OCI-LY7 (cell line): ENCODE measurements around the gene SEZ6L2. TPM values are rescaled to one million over a fixed set of nuclear protein-coding genes. Genes with fewer than 3 reads are reported as not detected.

Source experiments
- BruUV-seq: library from RNA; stranded (reverse); fragments of 400-500 nt; replicated peaks from 2 replicates; lab custom pipeline; 2021; lab: Mats Ljungman, UMichigan
- CTCF ChIA-PET: fragments of 300-600 bp; sonication (Branson Sonifier 250); formaldehyde crosslinking; loops from one replicate; lab custom pipeline; 2022; ENCODE audit warnings: antibody characterized with exemption; ENCODE audit not compliant: unreplicated experiment; lab: Charles Lee
- POLR2A ChIA-PET: fragments of 300-600 bp; sonication (Branson Sonifier 250); formaldehyde crosslinking; loops from one replicate; lab custom pipeline; 2022; ENCODE audit warnings: antibody characterized with exemption; lab: Charles Lee
- DNase-seq: peaks from one replicate; pipeline ENCODE4 v3.0.0-alpha.2; 2015; ENCODE audit warnings: low spot score
- H2AFZ ChIP-seq: fragments of 200-600 bp; sonication (generic), shearing (Covaris generic); 2 replicates; pipeline ENCODE4 v1.6.1; 2014; ENCODE audit warnings: mild to moderate bottlenecking, antibody characterized with exemption, low read length, moderate library complexity
- H3K27ac ChIP-seq: fragments of 200-600 bp; sonication (generic); 2 replicates; pipeline ENCODE4 v1.5.1; 2014; ENCODE audit warnings: mixed run types, low read depth, mild to moderate bottlenecking, moderate library complexity, low read length, inconsistent platforms; ENCODE audit not compliant: poor library complexity, severe bottlenecking
- H3K36me3 ChIP-seq: fragments of 200-600 bp; sonication (generic); 2 replicates; pipeline ENCODE4 v1.6.1; 2014; ENCODE audit warnings: mild to moderate bottlenecking, antibody characterized with exemption, low read length, moderate library complexity, mixed read lengths; ENCODE audit not compliant: insufficient read depth
- H3K4me1 ChIP-seq: fragments of 200-600 bp; sonication (generic); 2 replicates; pipeline ENCODE4 v1.5.1; 2014; ENCODE audit warnings: mild to moderate bottlenecking, low read length; ENCODE audit not compliant: insufficient read depth, poor library complexity, severe bottlenecking
- H3K4me2 ChIP-seq: fragments of 200-600 bp; sonication (generic); 2 replicates; pipeline ENCODE4 v1.6.1; 2014; ENCODE audit warnings: mild to moderate bottlenecking, low read length
- H3K4me3 ChIP-seq: fragments of 200-600 bp; sonication (generic); 2 replicates; pipeline ENCODE4 v1.5.1; 2014; ENCODE audit warnings: mild to moderate bottlenecking, low read depth, low read length; ENCODE audit not compliant: poor library complexity, severe bottlenecking
- H3K79me2 ChIP-seq: fragments of 200-600 bp; sonication (generic); 2 replicates; pipeline ENCODE4 v1.6.1; 2016; ENCODE audit warnings: low read depth, mild to moderate bottlenecking, low read length, moderate library complexity, mixed read lengths; ENCODE audit not compliant: insufficient read depth
- H3K9me2 ChIP-seq: fragments of 200-600 bp; sonication (generic); 2 replicates; pipeline ENCODE4 v1.6.1; 2016; ENCODE audit warnings: mild to moderate bottlenecking, low read length, mixed read lengths; ENCODE audit not compliant: insufficient read depth
- H3K9me3 ChIP-seq: fragments of 200-600 bp; sonication (generic); 2 replicates; pipeline ENCODE4 v1.6.1; 2014; ENCODE audit warnings: mild to moderate bottlenecking, mixed run types, low read length, mixed read lengths
- H4K20me1 ChIP-seq: fragments of 200-600 bp; sonication (generic); 2 replicates; pipeline ENCODE4 v1.6.1; 2014; ENCODE audit warnings: mild to moderate bottlenecking, antibody characterized with exemption, low read length, moderate library complexity, mixed read lengths; ENCODE audit not compliant: insufficient read depth
- EZH2phosphoT487 ChIP-seq: fragments of 200-600 bp; sonication (generic); IDR thresholded peaks from 2 replicates; pipeline ENCODE4 v1.6.1; 2018; ENCODE audit warnings: low read depth, borderline replicate concordance, mild to moderate bottlenecking, mixed run types, antibody characterized with exemption, low read length, moderate library complexity, mixed read lengths
- intact Hi-C: fragments of 100-400 bp; cut with micrococcal nuclease; formaldehyde crosslinking; loops from one replicate; pipeline ENCODE4 v1.10.0; 2022; ENCODE audit not compliant: unreplicated experiment
- total RNA-seq, 2 experiments: library from RNA; depleted of rRNA in 1 of 2; stranded (reverse); fragments of >200 nt in 1 of 2; shearing (Covaris generic) in 1 of 2; gene quantifications; 2 replicates each; pipeline ENCODE4 v1.2.3, GENCODE V29; 2014 to 2022
- TF ChIP-seq, protein P1 (sequence below): fragments of 200-600 bp; sonication (generic); conservative IDR thresholded peaks from 2 replicates; pipeline ENCODE4 v1.5.1; 2014; ENCODE audit warnings: mild to moderate bottlenecking, antibody characterized with exemption, low read length, moderate library complexity, mixed read lengths

Gene SEZ6L2
- total RNA-seq, 2 experiments from 2014 or later, result 0.98 to 1.0 TPM

DNA sequence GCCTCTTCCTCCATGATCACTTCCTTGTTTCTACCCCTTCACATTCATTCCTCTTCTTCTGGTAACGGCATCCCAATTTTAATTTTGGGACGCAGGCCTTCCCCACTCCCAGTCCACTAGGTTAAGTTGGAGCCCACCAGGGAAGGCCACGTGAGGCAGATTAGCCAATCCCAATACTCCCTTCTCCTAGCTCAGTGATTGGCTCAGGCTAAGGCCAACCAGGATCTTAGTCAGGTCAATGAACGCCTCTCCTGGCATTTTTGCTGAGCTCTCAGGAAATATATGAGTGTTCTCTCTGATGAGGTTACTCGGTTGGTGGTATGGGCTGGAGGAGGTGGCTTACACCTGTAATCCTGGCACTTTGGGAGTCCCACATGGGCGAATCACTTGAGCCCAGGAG is 15.4 kb downstream of the SEZ6L2 start:
- H4K20me1 ChIP-seq, result no peaks in the 10 kb centered on the region
- intact Hi-C loops, result no loop called here
- no peak overlapping the region for H2AFZ ChIP-seq
- no peaks in the 10 kb centered on the region for H3K36me3 ChIP-seq
- H3K9me2 ChIP-seq, result no peaks in the 10 kb centered on the region
- CTCF ChIA-PET, result no interaction called here
- no peak for DNase-seq
- H3K4me2 ChIP-seq, result no peak overlapping the region
- H3K4me3 ChIP-seq, result no peak overlapping the region
- no peak overlapping the region for H3K27ac ChIP-seq
- TF ChIP-seq, protein P1, sequence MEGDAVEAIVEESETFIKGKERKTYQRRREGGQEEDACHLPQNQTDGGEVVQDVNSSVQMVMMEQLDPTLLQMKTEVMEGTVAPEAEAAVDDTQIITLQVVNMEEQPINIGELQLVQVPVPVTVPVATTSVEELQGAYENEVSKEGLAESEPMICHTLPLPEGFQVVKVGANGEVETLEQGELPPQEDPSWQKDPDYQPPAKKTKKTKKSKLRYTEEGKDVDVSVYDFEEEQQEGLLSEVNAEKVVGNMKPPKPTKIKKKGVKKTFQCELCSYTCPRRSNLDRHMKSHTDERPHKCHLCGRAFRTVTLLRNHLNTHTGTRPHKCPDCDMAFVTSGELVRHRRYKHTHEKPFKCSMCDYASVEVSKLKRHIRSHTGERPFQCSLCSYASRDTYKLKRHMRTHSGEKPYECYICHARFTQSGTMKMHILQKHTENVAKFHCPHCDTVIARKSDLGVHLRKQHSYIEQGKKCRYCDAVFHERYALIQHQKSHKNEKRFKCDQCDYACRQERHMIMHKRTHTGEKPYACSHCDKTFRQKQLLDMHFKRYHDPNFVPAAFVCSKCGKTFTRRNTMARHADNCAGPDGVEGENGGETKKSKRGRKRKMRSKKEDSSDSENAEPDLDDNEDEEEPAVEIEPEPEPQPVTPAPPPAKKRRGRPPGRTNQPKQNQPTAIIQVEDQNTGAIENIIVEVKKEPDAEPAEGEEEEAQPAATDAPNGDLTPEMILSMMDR, result no peak
- TF ChIP-seq EZH2phosphoT487, result no peak
- H3K4me1 ChIP-seq, result no peaks in the 10 kb centered on the region
- no peaks in the 10 kb centered on the region for H3K9me3 ChIP-seq
- POLR2A ChIA-PET, result interaction anchor here (0.6 kb wide), 1 partner anchor 558 kb away, joined by 4 read pairs; no protein-coding TSS in a partner anchor
- no peaks in the 10 kb centered on the region for H3K79me2 ChIP-seq
- BruUV-seq, result no TSS peak

DNA sequence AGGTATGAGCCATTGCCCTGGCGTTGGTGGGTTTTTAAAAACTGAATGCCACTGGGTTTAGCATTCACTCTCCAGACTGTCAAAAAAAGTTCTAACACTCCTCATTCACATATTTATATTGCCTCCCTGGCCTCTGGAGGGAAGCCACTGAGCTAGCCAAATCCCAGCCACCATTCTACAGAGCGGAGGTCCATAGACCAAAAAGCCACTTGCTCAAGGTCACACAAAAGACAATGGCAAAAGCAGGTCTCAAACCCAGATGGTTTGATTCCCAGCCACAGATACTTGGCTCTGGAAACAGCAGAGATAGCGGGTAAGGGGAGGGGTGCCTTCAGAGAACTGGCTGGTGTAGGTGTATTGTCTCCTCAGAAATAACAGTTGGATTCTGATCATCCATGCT is 18.3 kb downstream of the SEZ6L2 start:
- ChIA-PET POLR2A (interaction anchor here (0.6 kb wide), 1 partner anchor 59 kb away, joined by 3 read pairs; no protein-coding TSS in a partner anchor), CTCF (no interaction called here)
- no peaks in the 10 kb centered on the region for H3K9me3 ChIP-seq
- BruUV-seq, result no TSS peak
- no peak overlapping the region for H3K4me2 ChIP-seq
- TF ChIP-seq, protein P1, result no peak
- TF ChIP-seq EZH2phosphoT487, result no peak
- H3K9me2 ChIP-seq, result no peaks in the 10 kb centered on the region
- H3K79me2 ChIP-seq, result no peaks in the 10 kb centered on the region
- no peak overlapping the region for H3K4me3 ChIP-seq
- no peaks in the 10 kb centered on the region for H3K36me3 ChIP-seq
- intact Hi-C loops, result no loop called here
- no peak overlapping the region for H3K27ac ChIP-seq
- peaks cover 15% of the 10 kb centered on the region for H3K4me1 ChIP-seq
- H4K20me1 ChIP-seq, result no peaks in the 10 kb centered on the region
- H2AFZ ChIP-seq, result no peak overlapping the region
- DNase-seq, result no peak

DNA sequence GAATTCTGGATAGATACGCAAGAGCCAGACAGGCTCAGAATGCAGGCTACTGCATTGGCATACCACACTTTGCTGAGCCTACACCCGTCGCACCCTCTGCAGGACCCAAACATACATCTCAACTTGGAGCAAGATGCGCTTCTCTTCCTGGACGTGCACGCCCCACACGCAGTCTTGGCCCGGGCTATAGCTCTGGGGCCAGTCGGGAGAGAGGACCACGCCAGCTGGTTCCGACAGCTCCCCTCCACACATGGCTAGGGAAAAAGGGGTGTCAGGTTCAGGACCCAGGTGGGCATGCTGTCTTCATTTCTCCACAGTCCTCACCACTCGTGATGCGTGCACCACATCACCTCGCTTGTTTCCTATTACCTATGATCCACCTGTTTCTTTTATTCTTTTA is 21.2 kb downstream of the SEZ6L2 start:
- no peak overlapping the region for H2AFZ ChIP-seq
- H3K4me1 ChIP-seq, result peaks cover 15% of the 10 kb centered on the region
- H3K9me2 ChIP-seq, result no peaks in the 10 kb centered on the region
- no peaks in the 10 kb centered on the region for H3K9me3 ChIP-seq
- no peak overlapping the region for H3K27ac ChIP-seq
- ChIA-PET POLR2A (interaction anchor here (0.9 to 1.2 kb wide), 2 partner anchors 83 to 95 kb away, joined by 3 read pairs; partner anchors contain the start of gene TAOK2), CTCF (interaction anchor here (0.7 to 1.0 kb wide), 3 partner anchors 30 to 129 kb away, joined by 3 read pairs; no protein-coding TSS in a partner anchor)
- H3K79me2 ChIP-seq, result no peaks in the 10 kb centered on the region
- no peaks in the 10 kb centered on the region for H4K20me1 ChIP-seq
- H3K4me3 ChIP-seq, result no peak overlapping the region
- no peaks in the 10 kb centered on the region for H3K36me3 ChIP-seq
- no peak for TF ChIP-seq EZH2phosphoT487
- TF ChIP-seq, protein P1, result no peak
- H3K4me2 ChIP-seq, result no peak overlapping the region
- BruUV-seq, result no TSS peak
- intact Hi-C loops, result loop anchor here (5.0 kb wide), 1 partner anchor 144 kb away; the partner anchor contains the start of gene C16orf92
- DNase-seq, result no peak
